Heart left ventricle (tissue), 16 donors: ENCODE measurements around the gene LDLRAD2. TPM values are rescaled to one million over a fixed set of nuclear protein-coding genes. Genes with fewer than 3 reads are reported as not detected.

ENCODE experiments used
- ATAC-seq, 4 donors: fragments of 200-7000 bp; cut with Tn5 transposase; one replicate each; pipeline ENCODE4 v1.9.1; 2020 to 2022; ENCODE audit warnings: moderate library complexity in 4 of 4, mild to moderate bottlenecking in 3 of 4, moderate number of reproducible peaks in 1 of 4
- DNase-seq, 5 donors: peaks; one replicate each; pipeline ENCODE4 v3.0.0-alpha.2; 2020
- H3K27ac ChIP-seq, 12 donors: fragments of 200-600 bp; sonication (generic) in 4 of 12; one replicate each; pipeline versions ENCODE4 v1.5.0 to v1.8.0; 2016 to 2022; ENCODE audit warnings: mild to moderate bottlenecking in 2 of 12
- H3K27me3 ChIP-seq, 9 donors: fragments of 200-600 bp; sonication (generic) in 2 of 9; one replicate each; pipeline versions ENCODE4 v1.5.1 to v1.8.0; 2016 to 2022; ENCODE audit warnings: mild to moderate bottlenecking in 3 of 9
- H3K36me3 ChIP-seq, 9 donors: fragments of 200-600 bp; sonication (generic) in 2 of 9; one replicate each; pipeline versions ENCODE4 v1.5.0 to v1.8.0; 2018 to 2022; ENCODE audit warnings: mild to moderate bottlenecking in 2 of 9
- H3K4me1 ChIP-seq, 12 donors: fragments of 200-600 bp; sonication (generic) in 4 of 12; one replicate each; pipeline versions ENCODE4 v1.5.0 to v1.8.0; 2016 to 2022; ENCODE audit warnings: mild to moderate bottlenecking in 3 of 12
- H3K4me3 ChIP-seq, 12 donors: fragments of 200-600 bp; sonication (generic) in 4 of 12; one replicate each; pipeline versions ENCODE4 v1.5.0 to v1.8.0; 2017 to 2022; ENCODE audit warnings: mild to moderate bottlenecking in 9 of 12, moderate library complexity in 4 of 12
- H3K9me3 ChIP-seq, 12 donors: fragments of 200-600 bp; sonication (generic) in 4 of 12; one replicate each; pipeline versions ENCODE4 v1.5.0 to v1.8.0; 2016 to 2022; ENCODE audit warnings: mild to moderate bottlenecking in 1 of 12
- POLR2A ChIP-seq, 2 donors: fragments of 450-650 bp; IDR thresholded peaks; one replicate each; pipeline ENCODE4 v1.6.1; 2017; ENCODE audit warnings: antibody characterized with exemption in 2 of 2, mild to moderate bottlenecking in 2 of 2, moderate library complexity in 2 of 2
- WGBS, 4 donors: extraction: QIAGEN DNeasy Blood & Tissue Kit in 2 of 4; methylation state at CpG; one replicate each; pipeline versions ENCODE4 v1.1.5 to v1.1.7; 2013 to 2018; 5-methylcytosine and 5-hydroxymethylcytosine counted together
- intact Hi-C, 10 donors: fragments of 100-400 bp; cut with DNase I; formaldehyde crosslinking; loops; one replicate each; pipeline versions ENCODE4 v1.11.1 to v1.14.2; 2022
- polyA plus RNA-seq, 2 donors: library from polyadenylated mRNA; stranded (reverse); fragments of 200-250 nt; gene quantifications; one replicate each; pipeline ENCODE4 v1.2.3, GENCODE V29; 2013
- total RNA-seq, 9 donors: library from RNA; depleted of rRNA in 2 of 9; stranded (reverse); fragments of >200 nt in 2 of 9; fragmentation: NEBNext Ultra II Directional in 3 of 9; extraction: Animal tissue kit (Norgen Biotek cat#: 25700) in 3 of 9; gene quantifications; one replicate each; pipeline versions ENCODE4 v1.1.0 to v1.2.4, GENCODE V29; 2016 to 2023
- TF ChIP-seq, protein P1 (sequence below), 12 donors: fragments of 200-600 bp; sonication (generic) in 4 of 12; IDR thresholded peaks; one replicate each; pipeline versions ENCODE4 v1.5.0 to v1.8.0; 2018 to 2022; ENCODE audit warnings: antibody characterized with exemption in 12 of 12, mild to moderate bottlenecking in 5 of 12
- donor health status: ischemic (EF 13 %, LVEDD 7.1; RV severe dilation, severe dysfunction).
- donor health status: healthy with polysubstance abuse.
- donor health status: DM: no; HTN: yes; CAD: no.
- donor health status: DM: no; HTN: no; CAD: no.
- donor health status: ischemic (EF 25% LVEDD 6.9; RV normal size, moderate dysfunction).
- donor health status: ischemic (EF 25% LVEDD 5.7; RV mildly dilated, moderate dysfunction).
- donor health status: healthy.
- donor health status: DM: yes; HTN: yes; CAD: no.
- donor health status: ischemic (EF 35%, LVEDD 5.7; RV mildly dilated, moderate dysfunction).
- donor health status: nonischemic (EF 11% LVEDD 7.7; RV severe dilation, severe dysfunction).
- donor health status: DM: yes; HTN: yes; CAD: no.
- donor health status: PGD.
- donor health status: ischemic (EF 29% LVEDD 5.4; RV normal size, mild dysfunction).
- donor health status: nonischemic (EF 23%, LVEDD 6.1; RV moderate dilation, normal function).

The LDLRAD2 gene
- total and polyA plus RNA-seq, 11 donors, result 0.08 to 4.0 (median 0.33) TPM; not detected in 8

DNA sequence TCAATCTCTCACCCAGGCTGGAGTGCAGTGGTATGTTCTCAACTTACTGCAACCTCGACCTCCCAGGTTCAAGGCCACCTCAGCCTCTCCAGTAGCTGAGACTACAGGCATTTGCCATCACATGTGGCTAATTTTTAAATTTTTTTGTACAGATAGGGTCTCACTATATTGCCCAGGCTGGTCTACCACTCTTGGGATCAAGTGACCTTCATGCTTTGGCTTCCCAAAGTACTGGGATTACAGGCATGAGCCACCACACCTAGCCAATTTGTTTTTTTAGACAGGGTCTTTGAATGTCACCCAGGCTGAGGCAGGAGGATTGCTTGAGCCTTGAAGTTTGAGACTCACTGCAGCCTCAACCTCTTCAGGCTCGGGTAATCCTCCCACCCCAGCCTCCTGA lies 19.0 kb upstream of the LDLRAD2 start:
- H3K27me3 ChIP-seq, result no peaks in the 10 kb centered on the region
- no peak for DNase-seq
- no peaks in the 10 kb centered on the region for H3K36me3 ChIP-seq
- intact Hi-C loops, result no loop called here
- no peak for ATAC-seq
- no peak overlapping the region for H3K27ac ChIP-seq
- WGBS, 4 donors, result 81 to 86% (median 82%) methylated on average over 2 of the region's 2 CpGs
- H3K9me3 ChIP-seq, result peaks cover 0 to 14% (median 3%) of the 10 kb centered on the region in 12 donors
- no peaks in the 10 kb centered on the region for H3K4me1 ChIP-seq
- no peak for TF ChIP-seq POLR2A (IDR thresholded peaks at IDR 0.05)
- TF ChIP-seq, protein P1, sequence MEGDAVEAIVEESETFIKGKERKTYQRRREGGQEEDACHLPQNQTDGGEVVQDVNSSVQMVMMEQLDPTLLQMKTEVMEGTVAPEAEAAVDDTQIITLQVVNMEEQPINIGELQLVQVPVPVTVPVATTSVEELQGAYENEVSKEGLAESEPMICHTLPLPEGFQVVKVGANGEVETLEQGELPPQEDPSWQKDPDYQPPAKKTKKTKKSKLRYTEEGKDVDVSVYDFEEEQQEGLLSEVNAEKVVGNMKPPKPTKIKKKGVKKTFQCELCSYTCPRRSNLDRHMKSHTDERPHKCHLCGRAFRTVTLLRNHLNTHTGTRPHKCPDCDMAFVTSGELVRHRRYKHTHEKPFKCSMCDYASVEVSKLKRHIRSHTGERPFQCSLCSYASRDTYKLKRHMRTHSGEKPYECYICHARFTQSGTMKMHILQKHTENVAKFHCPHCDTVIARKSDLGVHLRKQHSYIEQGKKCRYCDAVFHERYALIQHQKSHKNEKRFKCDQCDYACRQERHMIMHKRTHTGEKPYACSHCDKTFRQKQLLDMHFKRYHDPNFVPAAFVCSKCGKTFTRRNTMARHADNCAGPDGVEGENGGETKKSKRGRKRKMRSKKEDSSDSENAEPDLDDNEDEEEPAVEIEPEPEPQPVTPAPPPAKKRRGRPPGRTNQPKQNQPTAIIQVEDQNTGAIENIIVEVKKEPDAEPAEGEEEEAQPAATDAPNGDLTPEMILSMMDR (IDR thresholded peaks at IDR 0.05), result no peak
- no peak overlapping the region for H3K4me3 ChIP-seq

DNA sequence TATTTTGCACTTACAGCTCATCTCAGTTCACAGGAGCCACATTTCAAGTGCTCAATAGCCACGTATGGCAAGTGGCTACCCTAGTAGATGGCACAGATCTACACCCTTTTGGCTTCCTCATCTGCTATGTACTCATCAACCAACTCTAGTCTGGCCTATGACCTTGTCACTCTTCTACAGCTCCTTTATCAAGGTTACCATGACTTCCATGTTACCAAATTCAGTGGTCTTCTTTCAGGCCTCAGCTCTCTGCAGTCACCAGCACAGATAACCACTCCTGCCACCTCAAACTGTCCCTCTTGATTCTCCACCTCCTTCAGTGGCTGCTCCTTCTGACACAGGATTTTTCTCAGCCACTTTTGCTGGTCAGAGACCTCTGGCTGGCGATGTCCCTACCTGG lies 17.4 kb upstream of the LDLRAD2 start:
- intact Hi-C loops, result no loop called here
- Histone ChIP-seq H3K36me3 (no peaks in the 10 kb centered on the region), H3K4me1 (no peaks in the 10 kb centered on the region), H3K27ac (no peak overlapping the region), H3K9me3 (peaks cover 0 to 14% (median 3%) of the 10 kb centered on the region in 12 donors), H3K4me3 (no peak overlapping the region), H3K27me3 (no peaks in the 10 kb centered on the region)
- no peak for ATAC-seq
- no peak for DNase-seq
- WGBS, 4 donors, result 89 to 98% (median 90%) methylated on average over 2 of the region's 2 CpGs
- TF ChIP-seq, protein P1 (IDR thresholded peaks at IDR 0.05), result no peak
- no peak for TF ChIP-seq POLR2A (IDR thresholded peaks at IDR 0.05)

DNA sequence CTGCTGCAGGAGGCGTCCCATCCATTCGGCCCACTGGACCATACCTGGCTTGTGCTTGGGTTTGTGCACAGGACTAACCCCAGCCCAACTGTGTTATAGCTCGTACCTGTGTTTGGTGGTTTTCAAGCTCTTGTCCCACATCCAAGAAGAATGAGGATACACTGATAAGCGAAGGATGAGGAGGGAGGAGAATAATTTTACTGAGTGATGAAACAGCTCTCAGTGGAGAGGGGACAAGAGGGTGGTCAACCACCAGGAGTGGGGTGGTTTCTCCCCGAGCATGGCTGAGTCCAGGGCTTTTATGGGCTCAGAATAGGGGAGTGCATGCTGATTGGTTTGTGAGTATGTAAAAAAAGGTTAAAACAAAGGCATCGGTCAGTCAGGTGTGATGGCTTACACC lies 17.0 kb upstream of the LDLRAD2 start:
- H3K9me3 ChIP-seq, result peaks cover 0 to 14% (median 3%) of the 10 kb centered on the region in 12 donors
- no peak for TF ChIP-seq POLR2A (IDR thresholded peaks at IDR 0.05)
- TF ChIP-seq, protein P1 (IDR thresholded peaks at IDR 0.05), result no peak
- no peaks in the 10 kb centered on the region for H3K27me3 ChIP-seq
- no peaks in the 10 kb centered on the region for H3K36me3 ChIP-seq
- no peak overlapping the region for H3K4me3 ChIP-seq
- H3K4me1 ChIP-seq, result no peaks in the 10 kb centered on the region
- DNase-seq (no peak), ATAC-seq (no peak)
- intact Hi-C loops, result no loop called here
- 91 to 95% (median 93%) methylated on average over 6 of the region's 6 CpGs for WGBS, 4 donors
- no peak overlapping the region for H3K27ac ChIP-seq

GRCh38 chr1:21799730-21800129 lies 12.3 kb upstream of the LDLRAD2 start:
- Histone ChIP-seq H3K36me3 (no peaks in the 10 kb centered on the region), H3K4me3 (no peak overlapping the region), H3K27me3 (no peaks in the 10 kb centered on the region), H3K9me3 (peaks cover 0 to 9% (median 2%) of the 10 kb centered on the region in 12 donors), H3K27ac (no peak overlapping the region), H3K4me1 (no peaks in the 10 kb centered on the region)
- TF ChIP-seq, protein P1 (IDR thresholded peaks at IDR 0.05), result no peak
- TF ChIP-seq POLR2A (IDR thresholded peaks at IDR 0.05), result no peak
- ATAC-seq, result no peak
- intact Hi-C loops, result no loop called here
- WGBS, 4 donors, result 78 to 88% (median 85%) methylated on average over 5 of the region's 5 CpGs
- no peak for DNase-seq
